Liver (tissue), 9 donors: ENCODE data around the gene N4BP2. TPM values are rescaled to one million over a fixed set of nuclear protein-coding genes. Genes with fewer than 3 reads are reported as not detected.

Source experiments
- DNase-seq: peaks from one replicate; pipeline ENCODE4 v3.0.0-alpha.2; 2017; ENCODE audit warnings: low spot score
- H3K27ac ChIP-seq, 2 donors: one replicate each; pipeline ENCODE4 v1.7.0; 2013; ENCODE audit warnings: inconsistent platforms in 2 of 2, low read length in 2 of 2, control low read depth in 1 of 2, low read depth in 1 of 2, mild to moderate bottlenecking in 1 of 2
- H3K27me3 ChIP-seq, 4 donors: one replicate each; pipeline versions ENCODE4 v1.6.1 to v1.7.0; 2013; ENCODE audit warnings: low read length in 3 of 4, inconsistent platforms in 1 of 4, mild to moderate bottlenecking in 1 of 4, moderate library complexity in 1 of 4; ENCODE audit not compliant: control insufficient read depth in 4 of 4, insufficient read depth in 4 of 4
- H3K36me3 ChIP-seq, 4 donors: one replicate each; pipeline versions ENCODE4 v1.6.1 to v1.7.0; 2013; ENCODE audit warnings: low read length in 3 of 4, mild to moderate bottlenecking in 3 of 4, low read depth in 1 of 4, moderate library complexity in 1 of 4; ENCODE audit not compliant: control insufficient read depth in 4 of 4, insufficient read depth in 3 of 4
- H3K4me1 ChIP-seq, 4 donors: one replicate each; pipeline versions ENCODE4 v1.6.1 to v1.7.0; 2013; ENCODE audit warnings: low read length in 3 of 4, mild to moderate bottlenecking in 3 of 4, moderate library complexity in 1 of 4; ENCODE audit not compliant: control insufficient read depth in 4 of 4, insufficient read depth in 4 of 4
- H3K4me3 ChIP-seq, 3 donors: one replicate each; pipeline versions ENCODE4 v1.6.1 to v1.7.0; 2013; ENCODE audit warnings: low read length in 3 of 3, control low read depth in 1 of 3, low read depth in 1 of 3, mild to moderate bottlenecking in 1 of 3
- H3K9ac ChIP-seq, 2 donors: one replicate each; pipeline ENCODE4 v1.7.0; 2013; ENCODE audit warnings: low read length in 2 of 2, mild to moderate bottlenecking in 2 of 2, moderate library complexity in 2 of 2, control low read depth in 1 of 2, low read depth in 1 of 2
- H3K9me3 ChIP-seq, 4 donors: one replicate each; pipeline versions ENCODE4 v1.6.1 to v1.7.0; 2013; ENCODE audit warnings: low read length in 3 of 4; ENCODE audit not compliant: control insufficient read depth in 4 of 4
- CTCF ChIP-seq: fragments of 150-350 bp; IDR thresholded peaks from 2 replicates; pipeline ENCODE4 v1.5.1; 2017; ENCODE audit warnings: improper control_type of control experiment, low read depth, low read length; ENCODE audit not compliant: missing input control
- EGR1 ChIP-seq, 2 donors: IDR thresholded peaks; 2 replicates each; pipeline ENCODE4 v1.6.1; 2016 to 2018; ENCODE audit warnings: antibody characterized with exemption in 2 of 2, low read depth in 2 of 2
- FOXA2 ChIP-seq: IDR thresholded peaks from 2 replicates; pipeline ENCODE4 v1.6.1; 2016; ENCODE audit warnings: antibody characterized with exemption
- GABPA ChIP-seq, 2 donors: IDR thresholded peaks in 1 of 2; conservative IDR thresholded peaks in 1 of 2; 2 replicates each; pipeline ENCODE4 v1.6.1; 2016; ENCODE audit warnings: antibody characterized with exemption in 2 of 2, mild to moderate bottlenecking in 1 of 2, moderate library complexity in 1 of 2
- HNF4A ChIP-seq, 2 donors: conservative IDR thresholded peaks; 2 replicates each; pipeline ENCODE4 v1.6.1; 2016; ENCODE audit warnings: antibody characterized with exemption in 2 of 2, mild to moderate bottlenecking in 2 of 2
- JUND ChIP-seq, 2 donors: IDR thresholded peaks; 2 replicates each; pipeline ENCODE4 v1.6.1; 2016; ENCODE audit warnings: antibody characterized with exemption in 2 of 2
- NR2F2 ChIP-seq: IDR thresholded peaks from 2 replicates; pipeline ENCODE4 v1.6.1; 2016; ENCODE audit warnings: antibody characterized with exemption
- RAD21 ChIP-seq, 2 donors: IDR thresholded peaks; 2 replicates each; pipeline ENCODE4 v1.6.1; 2016; ENCODE audit warnings: antibody characterized with exemption in 2 of 2, mild to moderate bottlenecking in 2 of 2
- REST ChIP-seq: IDR thresholded peaks from 2 replicates; pipeline ENCODE4 v1.6.1; 2016; ENCODE audit warnings: antibody characterized with exemption, mild to moderate bottlenecking
- RXRA ChIP-seq, 2 donors: IDR thresholded peaks; 2 replicates each; pipeline ENCODE4 v1.6.1; 2017 to 2018; ENCODE audit warnings: antibody characterized with exemption in 2 of 2, mild to moderate bottlenecking in 1 of 2
- SP1 ChIP-seq: IDR thresholded peaks from 2 replicates; pipeline ENCODE4 v1.6.1; 2018; ENCODE audit warnings: antibody characterized with exemption, mild to moderate bottlenecking
- TAF1 ChIP-seq: conservative IDR thresholded peaks from 2 replicates; pipeline ENCODE4 v1.6.1; 2016; ENCODE audit warnings: antibody characterized with exemption, mild to moderate bottlenecking
- YY1 ChIP-seq: IDR thresholded peaks from 2 replicates; pipeline ENCODE4 v1.6.1; 2016; ENCODE audit warnings: antibody characterized with exemption, mild to moderate bottlenecking
- ZBTB33 ChIP-seq: IDR thresholded peaks from 2 replicates; pipeline ENCODE4 v1.6.1; 2016; ENCODE audit warnings: antibody characterized with exemption
- WGBS: extraction: QIAGEN DNeasy Blood & Tissue Kit; methylation state at CpG from one replicate; pipeline ENCODE4 v1.1.7; 2013; 5-methylcytosine and 5-hydroxymethylcytosine counted together
- polyA plus RNA-seq, 2 donors: library from polyadenylated mRNA; stranded (reverse) in 1 of 2; unstranded in 1 of 2; fragments of 200-250 nt in 1 of 2; fragments of >200 nt in 1 of 2; fragmentation: Nextera tagmentation in 1 of 2; extraction: Ambion mirVana in 1 of 2; gene quantifications; one replicate each; pipeline versions ENCODE4 v1.2.1 to v1.2.3, GENCODE V29; 2013 to 2015
- total RNA-seq, 2 donors: library from RNA; depleted of rRNA; stranded (reverse); fragments of >200 nt; gene quantifications; one replicate each; pipeline ENCODE4 v1.2.3, GENCODE V29; 2014
- donor health status: healthy.
- donor health status: healthy.
- donor health status: healthy.
- donor health status: healthy.
- donor health status: healthy.

Gene N4BP2
- total and polyA plus RNA-seq, 4 donors, result 2.3 to 19.9 (median 11.0) TPM

- no peaks in the 10 kb centered on the region for H3K4me1 ChIP-seq
- 74% methylated on average over 2 of the region's 2 CpGs for WGBS
- DNase-seq, result no peak
These were observed 23.0 kb upstream of the N4BP2 start for GRCh38 chr4:40033613-40034012.

GRCh38 chr4:40038977-40039376, 17.7 kb upstream of the N4BP2 start:
- WGBS, result 95% methylated on average over 7 of the region's 7 CpGs
- no peak overlapping the region for H3K27ac ChIP-seq
- H3K9ac ChIP-seq, result no peak overlapping the region
- no peaks in the 10 kb centered on the region for H3K27me3 ChIP-seq
- H3K9me3 ChIP-seq, result no peaks in the 10 kb centered on the region
- DNase-seq, result no peak
- H3K36me3 ChIP-seq, result no peaks in the 10 kb centered on the region
- H3K4me3 ChIP-seq, result no peak overlapping the region
- H3K4me1 ChIP-seq, result no peaks in the 10 kb centered on the region
- TF ChIP-seq CTCF (no peak), RXRA (IDR thresholded peaks at IDR 0.05) (no peak), EGR1 (IDR thresholded peaks at IDR 0.05; ENCODE audit: low read depth in 2 of 2) (no peak), TAF1 (no peak), YY1 (no peak), REST (no peak), ZBTB33 (no peak)

More at GRCh38 chr4:40033613-40034012, 23.0 kb upstream of the N4BP2 start:
- Histone ChIP-seq H3K4me3 (no peak overlapping the region), H3K9me3 (no peaks in the 10 kb centered on the region), H3K9ac (no peak overlapping the region), H3K27me3 (no peaks in the 10 kb centered on the region), H3K27ac (no peak overlapping the region), H3K36me3 (no peaks in the 10 kb centered on the region)
- TF ChIP-seq REST (no peak), RAD21 (IDR thresholded peaks at IDR 0.05) (no peak), CTCF (no peak), GABPA (IDR thresholded peaks at IDR 0.05 in 1 of 2, conservative IDR thresholded peaks at IDR 0.05 in 1 of 2) (no peak), SP1 (no peak), HNF4A (conservative IDR thresholded peaks at IDR 0.05) (no peak), FOXA2 (no peak), YY1 (no peak), RXRA (IDR thresholded peaks at IDR 0.05) (no peak), JUND (IDR thresholded peaks at IDR 0.05) (no peak), NR2F2 (no peak)
